HCT116 (cell line): ENCODE data around the gene ERC1. TPM values are rescaled to one million over a fixed set of nuclear protein-coding genes. Genes with fewer than 3 reads are reported as not detected.

Experiments
- ATAC-seq: fragments of 200-7000 bp; cut with Tn5 transposase; 2 replicates; pipeline ENCODE4 v1.9.1; 2020; ENCODE audit warnings: mild to moderate bottlenecking, moderate library complexity
- BruUV-seq: library from RNA; stranded (reverse); fragments of 400-500 nt; replicated peaks from 2 replicates; lab custom pipeline; 2021; lab: Mats Ljungman, UMichigan
- CTCF ChIA-PET: fragments of 300-600 bp; sonication (Branson Sonifier 250); formaldehyde crosslinking; loops from one replicate; lab custom pipeline; 2021; ENCODE audit warnings: antibody characterized with exemption; lab: Charles Lee
- POLR2A ChIA-PET: fragments of 300-600, 350-600 bp; sonication (Branson Sonifier 250); formaldehyde crosslinking; loops from one replicate; lab custom pipeline; 2021; ENCODE audit warnings: antibody characterized with exemption; lab: Charles Lee
- RAD21 ChIA-PET, 2 experiments: fragments of 300-600 bp; sonication (Branson Sonifier 250); formaldehyde crosslinking; loops; one replicate each; lab custom pipeline; 2023; ENCODE audit warnings: low total read pairs in 2 of 2; ENCODE audit not compliant: uncharacterized antibody in 2 of 2, unreplicated experiment in 2 of 2, low non-redundant PET in 1 of 2; lab: Charles Lee
- DNase-seq: peaks from one replicate; pipeline ENCODE4 v3.0.0-alpha.2; 2010; ENCODE audit warnings: low read depth, low spot score
- H2AFZ ChIP-seq: fragments of 200-600 bp; shearing (Covaris generic), sonication (generic); 2 replicates; pipeline ENCODE4 v1.6.1; 2017; ENCODE audit warnings: low read depth, mixed run types, mixed read lengths, antibody characterized with exemption, low read length; ENCODE audit not compliant: poor library complexity, severe bottlenecking
- H3K27ac ChIP-seq: 2 replicates; pipeline ENCODE4 v1.5.1; 2012; ENCODE audit warnings: low read depth, low read length
- H3K27me3 ChIP-seq: fragments of 200-600 bp; sonication (generic); 2 replicates; pipeline ENCODE4 v1.6.1; 2016; ENCODE audit warnings: mixed run types, low read length, mixed read lengths; ENCODE audit not compliant: insufficient read depth
- H3K36me3 ChIP-seq, 2 experiments: fragments of 200-500 bp in 1 of 2; fragments of 200-600 bp in 1 of 2; sonication (Bioruptor generic) in 1 of 2; sonication (generic) in 1 of 2; 2 replicates each; pipeline versions ENCODE4 v1.5.1 to v1.6.1; 2014 to 2016; ENCODE audit warnings: low read length in 2 of 2, inconsistent platforms in 1 of 2, mixed read lengths in 1 of 2, mixed run types in 1 of 2; ENCODE audit not compliant: insufficient read depth in 2 of 2, control insufficient read depth in 1 of 2
- H3K4me1 ChIP-seq, 2 experiments: fragments of 200-600 bp in 1 of 2; sonication (generic) in 1 of 2; 2 replicates each; pipeline versions ENCODE4 v1.5.1 to v1.6.1; 2012 to 2017; ENCODE audit warnings: low read length in 2 of 2, inconsistent platforms in 1 of 2, mild to moderate bottlenecking in 1 of 2, mixed read lengths in 1 of 2, mixed run types in 1 of 2, moderate library complexity in 1 of 2; ENCODE audit not compliant: insufficient read depth in 2 of 2, control insufficient read depth in 1 of 2
- H3K4me2 ChIP-seq: fragments of 200-600 bp; sonication (generic); 2 replicates; pipeline ENCODE4 v1.6.1; 2017; ENCODE audit warnings: mixed run types, low read length, mixed read lengths
- H3K4me3 ChIP-seq, 2 experiments: fragments of 200-600 bp in 1 of 2; sonication (generic) in 1 of 2; replicated peaks in 1 of 2; 2 replicates each; pipeline ENCODE4 v1.5.1; 2011 to 2016; ENCODE audit warnings: low read length in 2 of 2, control low read depth in 1 of 2, low read depth in 1 of 2, mild to moderate bottlenecking in 1 of 2, mixed read lengths in 1 of 2, mixed run types in 1 of 2
- H3K79me2 ChIP-seq: fragments of 200-600 bp; sonication (generic); 2 replicates; pipeline ENCODE4 v1.6.1; 2017; ENCODE audit warnings: mild to moderate bottlenecking, mixed run types, low read length, moderate library complexity, mixed read lengths; ENCODE audit not compliant: insufficient read depth
- H3K9ac ChIP-seq: fragments of 200-600 bp; sonication (generic); 2 replicates; pipeline ENCODE4 v1.6.1; 2016; ENCODE audit warnings: low read length, mixed read lengths
- H3K9me2 ChIP-seq: fragments of 200-600 bp; sonication (generic), shearing (Covaris generic); 2 replicates; pipeline ENCODE4 v1.6.1; 2017; ENCODE audit warnings: mixed run types, mild to moderate bottlenecking, moderate library complexity; ENCODE audit not compliant: insufficient read depth
- H3K9me3 ChIP-seq, 2 experiments: fragments of 200-500 bp in 1 of 2; fragments of 200-600 bp in 1 of 2; sonication (Bioruptor generic) in 1 of 2; sonication (generic) in 1 of 2; 2 replicates each; pipeline ENCODE4 v1.6.1; 2014 to 2017; ENCODE audit warnings: low read length in 2 of 2, mixed read lengths in 2 of 2, inconsistent platforms in 1 of 2, low read depth in 1 of 2, mild to moderate bottlenecking in 1 of 2, mixed run types in 1 of 2, moderate library complexity in 1 of 2; ENCODE audit not compliant: control insufficient read depth in 1 of 2, insufficient read depth in 1 of 2
- H4K20me1 ChIP-seq: fragments of 200-600 bp; sonication (generic), shearing (Covaris generic); 2 replicates; pipeline ENCODE4 v1.6.1; 2017; ENCODE audit warnings: mixed run types, mild to moderate bottlenecking, moderate library complexity; ENCODE audit not compliant: insufficient read depth
- ATF3 ChIP-seq: IDR thresholded peaks from 2 replicates; pipeline ENCODE4 v1.6.1; 2012
- EGR1 ChIP-seq: IDR thresholded peaks from 2 replicates; pipeline ENCODE4 v1.6.1; 2012; ENCODE audit warnings: low read depth
- ELF1 ChIP-seq: IDR thresholded peaks from 2 replicates; pipeline ENCODE4 v1.6.1; 2012; ENCODE audit warnings: low read depth, borderline replicate concordance
- EZH2 ChIP-seq: fragments of 200-600 bp; sonication (generic); IDR thresholded peaks from 2 replicates; pipeline ENCODE4 v1.6.1; 2017; ENCODE audit warnings: antibody characterized with exemption, mixed run types
- FOSL1 ChIP-seq: IDR thresholded peaks from 2 replicates; pipeline ENCODE4 v1.6.1; 2012; ENCODE audit warnings: low read depth
- RAD21 ChIP-seq: IDR thresholded peaks from 2 replicates; pipeline ENCODE4 v1.6.1; 2012; ENCODE audit warnings: low read depth, mild to moderate bottlenecking
- SP1 ChIP-seq: IDR thresholded peaks from 2 replicates; pipeline ENCODE4 v1.6.1; 2012; ENCODE audit warnings: low read depth
- SRF ChIP-seq: IDR thresholded peaks from 2 replicates; pipeline ENCODE4 v1.6.1; 2012; ENCODE audit warnings: low read depth
- TCF7L2 ChIP-seq: IDR thresholded peaks from 2 replicates; pipeline ENCODE4 v1.7.0; 2011; ENCODE audit warnings: borderline replicate concordance, inconsistent platforms; ENCODE audit not compliant: insufficient read depth, insufficient read length; ENCODE audit errors: extremely low read depth
- ZFX ChIP-seq: fragments of 450-650 bp; IDR thresholded peaks from 2 replicates; pipeline ENCODE4 v1.6.1; 2017
- intact Hi-C: fragments of 100-400 bp; cut with micrococcal nuclease; formaldehyde crosslinking; loops from 2 replicates; pipeline ENCODE4 v1.10.0; 2022
- total RNA-seq: library from RNA; stranded (reverse); gene quantifications from one replicate; pipeline ENCODE4 v1.2.1, GENCODE V29; 2021; ENCODE audit not compliant: unreplicated experiment

Gene ERC1
- total RNA-seq, 1 experiment from 2014 or later, result 41.9 TPM

GRCh38 chr12:1456885-1457284 lies 465.9 kb downstream of the ERC1 start:
- no peaks in the 10 kb centered on the region for H3K79me2 ChIP-seq
- CTCF ChIA-PET, result no interaction called here
- H3K4me1 ChIP-seq, result peaks cover 0 to 3% of the 10 kb centered on the region in 2 experiments; a peak in 1 of 4 replicates
- no peaks in the 10 kb centered on the region for H3K36me3 ChIP-seq
- H3K9me3 ChIP-seq, result no peaks in the 10 kb centered on the region
- POLR2A ChIA-PET, result no interaction called here
- no peak overlapping the region for H3K4me3 ChIP-seq
- DNase-seq, result no peak
- RAD21 ChIA-PET, result no interaction called here
- BruUV-seq, result no TSS peak
- H2AFZ ChIP-seq, result no peak overlapping the region
- H4K20me1 ChIP-seq, result no peaks in the 10 kb centered on the region
- H3K9ac ChIP-seq, result no peak overlapping the region
- no peak overlapping the region for H3K4me2 ChIP-seq
- no peak overlapping the region for H3K27ac ChIP-seq
- TF ChIP-seq SP1, result no peak
- TF ChIP-seq TCF7L2, result no peak
- TF ChIP-seq EZH2, result no peak
- TF ChIP-seq ELF1, result no peak
- TF ChIP-seq EGR1, result no peak
- TF ChIP-seq SRF, result no peak
- TF ChIP-seq RAD21, result no peak
- no peak for TF ChIP-seq ZFX
- no peak for TF ChIP-seq FOSL1
- intact Hi-C loops, result no loop called here
- ATAC-seq, result no peak
- no peaks in the 10 kb centered on the region for H3K27me3 ChIP-seq
- H3K9me2 ChIP-seq, result no peaks in the 10 kb centered on the region

GRCh38 chr12:1457901-1458300 lies 466.9 kb downstream of the ERC1 start:
- Histone ChIP-seq H3K9me3 (no peaks in the 10 kb centered on the region), H2AFZ (no peak overlapping the region), H3K79me2 (no peaks in the 10 kb centered on the region), H3K4me2 (no peak overlapping the region), H3K4me1 (peaks cover 0 to 3% of the 10 kb centered on the region in 2 experiments; a peak in 1 of 4 replicates), H3K9me2 (no peaks in the 10 kb centered on the region), H3K4me3 (no peak overlapping the region), H3K9ac (no peak overlapping the region), H3K36me3 (no peaks in the 10 kb centered on the region), H3K27ac (no peak overlapping the region), H4K20me1 (no peaks in the 10 kb centered on the region), H3K27me3 (no peaks in the 10 kb centered on the region)
- ATAC-seq (no peak), DNase-seq (no peak)
- ChIA-PET CTCF (no interaction called here), RAD21 (no interaction called here), POLR2A (no interaction called here)
- TF ChIP-seq ATF3, result no peak
- intact Hi-C loops, result no loop called here
- no TSS peak for BruUV-seq
